Urothelium cell line (cell line): ENCODE measurements around the gene MOCOS.
"Not testable (repeated sequence)": the region's sequence is repeated elsewhere in the genome, so short reads cannot be mapped to it uniquely, and the experiment has no call there.

Experiments used
- DNase-seq: peaks from one replicate; pipeline ENCODE4 v3.0.0; 2011; ENCODE audit warnings: low spot score, mixed read lengths
- FAIRE-seq: peaks from 2 replicates; lab custom pipeline; 2011; peaks lifted over from hg19 to GRCh38; lab: Jason Lieb, UNC

MOCOS gene

DNA sequence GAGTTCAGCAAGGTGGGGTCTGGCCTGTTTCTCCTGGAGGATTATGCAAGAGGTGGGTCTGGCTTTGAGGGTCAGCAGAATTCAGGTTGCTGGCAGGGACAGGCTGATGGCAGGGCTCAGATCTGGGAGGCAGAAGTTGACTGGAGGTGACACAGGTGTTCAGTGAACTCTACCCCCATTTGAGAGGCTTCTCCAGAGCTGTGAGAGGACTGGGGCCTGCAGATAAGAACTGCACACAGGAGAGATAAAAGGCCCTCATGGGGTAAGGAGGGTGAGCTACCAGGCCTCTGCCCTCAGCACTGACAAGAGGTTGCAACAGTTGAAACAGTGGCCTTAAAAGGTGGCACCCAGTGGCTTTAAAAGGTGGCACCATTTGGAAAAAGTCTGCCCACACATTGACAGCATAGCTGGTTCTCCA lies 13.1 kb downstream of the MOCOS start:
- DNase-seq = no peak
- FAIRE-seq = no peak

GRCh38 chr18:36201765-36202164 lies 14.5 kb downstream of the MOCOS start:
- DNase-seq = no peak
- FAIRE-seq = no peak

- DNase-seq = no peak
Observed at GRCh38 chr18:36203360-36203895, 16.1 kb downstream of the MOCOS start.

DNA sequence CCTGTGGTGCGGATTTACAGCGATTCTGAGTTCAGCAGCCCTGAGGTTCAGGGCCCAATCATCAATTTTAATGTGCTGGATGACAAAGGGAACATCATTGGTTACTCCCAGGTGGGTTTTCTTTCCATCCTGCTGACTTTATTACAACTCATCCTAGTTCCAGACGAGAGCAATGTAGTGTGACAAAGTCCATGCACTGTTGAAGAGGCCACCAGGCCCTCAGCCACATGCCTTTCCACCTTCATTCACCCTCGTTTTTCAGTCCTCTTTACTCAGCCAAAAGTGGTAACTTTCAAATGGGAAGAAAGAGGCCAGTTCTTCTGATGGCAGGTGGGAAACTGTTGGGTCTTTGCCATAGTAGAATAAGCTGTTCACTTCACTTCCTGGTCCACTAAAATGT lies 17.9 kb downstream of the MOCOS start:
- FAIRE-seq (no peak), DNase-seq (no peak)

More at GRCh38 chr18:36203360-36203895, 16.1 kb downstream of the MOCOS start:
- no peak for FAIRE-seq

DNA sequence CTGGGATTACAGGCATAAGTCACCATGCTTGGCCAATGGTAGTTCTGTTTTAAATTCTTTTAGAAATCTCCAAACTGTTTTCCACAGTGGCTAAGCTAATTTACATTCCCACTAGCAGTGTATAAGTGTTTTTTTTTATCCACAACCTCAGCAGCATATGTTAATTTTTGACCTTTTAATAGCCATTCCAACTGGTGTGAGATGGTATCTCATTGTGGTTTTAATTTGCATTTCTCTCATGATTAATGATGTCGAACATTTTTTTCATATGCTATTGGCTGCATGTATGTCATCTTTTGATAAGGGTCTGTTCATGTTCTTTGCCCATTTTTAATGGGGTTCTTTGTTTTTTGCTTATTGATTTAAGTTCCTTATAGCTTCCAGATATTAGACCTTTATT lies 20.0 kb downstream of the MOCOS start:
- FAIRE-seq = no peak
- DNase-seq = no peak

GRCh38 chr18:36207969-36208368 lies 20.7 kb downstream of the MOCOS start:
- DNase-seq, FAIRE-seq: not testable (repeated sequence)

DNA sequence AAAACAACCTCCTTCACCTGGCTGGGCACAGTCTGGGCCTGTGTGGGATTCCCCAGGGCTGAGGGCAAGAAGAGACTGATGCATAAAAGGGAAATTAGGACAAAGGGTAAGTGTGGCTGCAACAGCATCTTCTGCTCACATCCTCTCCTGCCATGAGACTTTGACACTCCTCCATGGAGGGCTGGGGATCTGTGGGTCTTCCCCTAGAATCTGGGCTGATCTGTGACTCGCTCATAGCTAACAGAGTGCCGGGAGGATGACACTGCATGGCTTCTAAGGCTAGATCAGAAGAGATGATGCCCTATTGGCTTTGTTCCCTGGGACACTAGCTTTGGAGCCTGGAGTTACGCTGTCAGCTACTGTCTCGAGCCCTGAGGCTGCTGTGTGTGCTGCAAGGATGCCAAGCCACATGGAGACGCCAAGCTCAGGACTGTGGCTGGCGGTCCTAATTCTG lies 24.3 kb downstream of the MOCOS start:
- DNase-seq (no peak), FAIRE-seq (no peak)

DNA sequence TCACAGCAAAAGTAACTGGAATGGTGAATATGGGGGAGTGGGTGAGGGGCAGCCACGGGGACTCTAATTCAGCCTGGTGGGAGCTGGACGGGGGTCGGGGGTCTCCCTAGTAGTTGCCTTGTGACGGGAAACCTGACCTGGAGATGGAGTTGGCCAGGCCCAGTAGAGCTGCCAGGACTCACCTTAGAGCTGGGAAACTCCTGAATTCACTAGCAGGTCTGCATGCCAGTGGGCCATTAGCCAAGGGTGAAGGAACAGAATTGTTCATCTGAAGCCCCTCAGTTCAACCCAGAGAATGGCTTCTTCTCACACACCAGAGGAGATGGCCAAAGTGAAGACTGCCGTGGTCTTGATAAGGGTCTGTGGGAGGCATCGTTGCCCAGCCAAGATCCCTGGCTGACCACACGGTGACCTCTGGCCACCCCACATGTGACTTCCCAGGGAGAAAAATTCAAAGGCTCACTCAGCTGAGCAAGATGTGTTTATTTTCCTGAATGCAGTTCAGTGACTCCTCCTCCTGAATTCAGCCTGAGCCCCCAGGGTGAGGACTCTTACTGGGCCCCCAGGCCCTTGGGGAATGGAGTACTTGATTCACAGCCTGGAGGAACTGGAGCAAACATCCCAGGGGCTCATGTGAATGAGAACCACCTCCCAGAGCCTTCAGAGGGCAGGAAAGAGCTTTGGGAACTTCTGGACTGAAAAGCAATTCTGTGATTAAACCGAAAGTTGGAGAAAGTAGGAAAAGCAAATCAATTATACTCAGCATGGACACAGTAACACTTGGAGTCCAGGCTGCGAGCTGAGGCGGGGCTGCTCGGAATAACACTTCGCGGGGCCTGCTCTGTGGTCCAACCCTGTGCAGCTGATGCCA lies 25.2 kb downstream of the MOCOS start:
- FAIRE-seq (no peak), DNase-seq (no peak)

DNA sequence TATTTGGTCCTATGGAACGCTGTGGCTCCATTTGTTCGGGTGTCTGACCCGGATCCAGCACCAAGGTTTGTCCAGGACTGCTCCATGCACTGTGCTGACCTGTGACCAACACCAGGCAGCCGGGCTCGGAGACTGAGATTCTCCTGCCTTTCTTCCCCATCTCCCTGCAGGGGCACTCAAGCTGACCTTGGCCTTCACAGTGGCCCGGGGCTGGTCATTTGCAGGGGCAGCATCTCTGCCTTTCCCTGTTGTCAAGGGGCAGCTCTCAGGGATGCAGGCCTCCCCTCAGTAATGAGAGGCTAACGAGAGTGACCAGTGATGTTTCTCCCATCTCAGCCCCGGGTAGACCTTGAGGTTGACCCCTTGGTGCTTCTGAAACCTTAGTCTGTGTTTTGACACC lies 27.5 kb downstream of the MOCOS start:
- DNase-seq = no peak
- FAIRE-seq = no peak

DNA sequence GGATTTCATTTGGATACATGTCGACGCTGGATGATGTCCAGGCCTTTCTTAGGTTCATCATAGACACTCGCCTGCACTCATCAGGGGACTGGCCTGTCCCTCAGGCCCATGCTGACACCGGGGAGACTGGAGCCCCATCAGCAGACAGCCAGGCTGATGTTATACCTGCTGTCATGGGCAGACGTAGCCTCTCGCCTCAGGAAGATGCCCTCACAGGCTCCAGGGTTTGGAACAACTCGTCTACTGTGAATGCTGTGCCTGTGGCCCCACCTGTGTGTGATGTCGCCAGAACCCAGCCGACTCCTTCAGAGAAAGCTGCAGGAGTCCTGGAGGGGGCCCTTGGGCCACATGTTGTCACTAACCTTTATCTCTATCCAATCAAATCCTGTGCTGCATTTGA lies 28.3 kb downstream of the MOCOS start:
- no peak for FAIRE-seq
- DNase-seq = no peak

DNA sequence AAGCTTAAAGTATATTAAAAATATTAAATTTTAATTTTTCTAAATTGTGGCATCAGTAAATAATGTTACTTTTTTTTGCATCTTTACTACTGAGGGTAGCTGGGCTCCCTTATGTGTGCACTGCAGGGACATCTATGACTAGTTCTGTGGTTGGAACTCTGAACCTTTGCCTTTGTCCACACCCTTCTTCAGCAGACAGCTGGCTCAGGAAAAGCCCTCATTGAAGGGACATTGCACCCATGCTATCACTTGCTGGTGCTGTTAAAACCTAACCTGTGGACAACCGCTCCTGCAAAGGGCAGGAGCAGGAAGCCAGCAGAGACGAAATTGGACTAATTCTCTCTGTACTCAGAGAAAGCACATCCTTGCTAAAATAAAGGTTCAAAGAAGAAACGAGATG lies 30.1 kb downstream of the MOCOS start:
- FAIRE-seq (no peak), DNase-seq (no peak)

DNA sequence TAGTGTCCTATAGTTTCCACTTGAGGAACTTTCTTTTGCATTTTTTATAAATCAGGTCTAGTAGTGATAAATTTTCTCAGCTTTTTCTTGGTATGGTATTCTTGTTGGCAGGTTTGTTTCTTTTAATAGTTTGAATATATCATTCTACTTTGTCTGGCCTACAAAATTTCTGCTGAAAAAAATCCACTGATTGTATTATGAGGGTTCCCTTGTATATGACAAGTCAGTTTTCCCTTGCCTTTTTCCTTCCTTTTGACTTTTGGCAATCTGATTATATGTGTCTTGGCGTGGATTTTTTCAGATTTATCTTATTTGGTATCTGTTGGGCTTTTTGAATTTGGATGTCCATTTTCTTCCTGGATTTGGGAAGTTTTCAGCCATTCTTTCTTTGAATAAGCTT lies 41.9 kb downstream of the MOCOS start:
- DNase-seq (no peak), FAIRE-seq (no peak)

- DNase-seq, FAIRE-seq: not testable (repeated sequence)
Observed at GRCh38 chr18:36240510-36240909, 53.2 kb downstream of the MOCOS start.

DNA sequence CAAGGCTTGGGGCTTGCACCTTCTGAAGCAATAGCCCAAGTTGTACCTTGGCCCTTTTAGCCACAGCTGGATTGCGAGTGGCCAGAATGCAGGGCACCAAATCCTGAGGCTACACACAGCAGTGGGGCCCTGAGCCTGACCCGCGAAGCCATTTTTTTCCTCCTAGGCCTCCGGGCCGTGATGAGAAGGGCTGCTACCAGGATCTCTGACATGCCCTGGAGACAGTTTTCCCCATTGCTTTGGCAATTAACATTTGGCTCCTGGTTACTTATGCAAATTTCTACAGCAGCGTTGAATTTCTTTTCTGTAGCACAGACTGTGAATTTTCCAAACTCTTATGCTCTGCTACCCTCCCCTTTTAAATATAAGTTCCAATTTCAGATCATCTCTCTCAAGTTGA lies 54.5 kb downstream of the MOCOS start:
- FAIRE-seq = no peak
- no peak for DNase-seq

GRCh38 chr18:36247036-36247435 lies 59.7 kb downstream of the MOCOS start:
- DNase-seq = no peak
- FAIRE-seq = no peak

DNA sequence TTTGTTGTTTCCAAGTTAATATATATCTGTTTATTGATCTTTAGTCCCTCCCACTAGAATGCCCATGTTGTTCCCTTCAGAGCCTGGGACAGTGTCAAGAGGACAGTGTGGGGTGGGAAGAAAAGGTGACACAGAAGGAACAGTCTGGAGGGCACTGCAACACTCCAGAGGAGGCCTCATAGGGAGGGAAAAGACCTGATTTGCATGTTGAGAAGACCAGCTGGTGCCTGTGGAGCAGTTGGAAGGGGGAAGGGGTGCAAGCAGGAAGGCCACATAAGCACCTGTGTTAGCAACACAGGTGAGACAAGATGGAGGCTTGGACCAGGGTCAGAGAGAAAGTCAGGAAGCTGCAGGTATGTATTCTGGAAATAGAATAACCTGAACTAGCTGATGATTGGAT lies 62.1 kb downstream of the MOCOS start:
- no peak for DNase-seq
- no peak for FAIRE-seq

DNA sequence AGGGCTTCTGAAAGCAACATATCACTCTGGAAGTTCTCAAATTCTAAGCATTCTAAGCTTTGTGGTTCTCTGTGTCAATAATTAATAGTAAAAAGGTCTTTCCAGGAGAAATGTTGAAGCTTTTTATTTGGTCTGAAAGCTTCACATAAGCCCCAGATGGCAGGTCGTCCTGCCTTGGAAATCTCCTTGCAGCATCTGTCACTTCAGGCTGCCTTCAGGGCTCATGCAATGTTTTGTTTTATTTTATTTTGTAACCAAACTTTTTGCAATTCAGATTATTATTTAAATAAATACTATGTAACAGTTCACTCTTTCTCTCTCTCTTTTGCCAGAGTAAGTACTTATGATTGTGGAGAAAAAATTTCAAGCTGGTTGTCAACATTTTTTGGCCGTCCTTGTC lies 63.5 kb downstream of the MOCOS start:
- FAIRE-seq (no peak), DNase-seq (no peak)

- DNase-seq = no peak
Observed at GRCh38 chr18:36255072-36255698, 67.9 kb downstream of the MOCOS start.

DNA sequence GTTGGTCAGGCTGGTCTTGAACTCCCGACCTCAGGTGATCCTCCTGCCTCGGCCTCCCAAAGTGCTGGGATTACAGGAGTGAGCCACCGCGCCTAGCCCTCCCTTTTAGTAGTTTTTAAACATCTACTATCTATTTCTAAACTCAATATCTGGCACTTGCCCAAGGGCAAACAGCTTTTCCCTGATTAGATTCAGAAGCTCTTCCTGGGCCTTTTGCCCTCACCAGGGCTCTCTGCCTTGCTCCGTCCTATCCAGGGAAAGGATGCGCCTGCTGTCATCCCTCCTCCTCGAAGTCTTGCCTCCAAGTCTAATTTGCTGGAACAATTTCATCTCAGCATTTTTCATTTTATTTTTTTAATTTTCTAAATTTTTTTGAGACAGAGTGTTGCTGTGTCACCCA lies 68.8 kb downstream of the MOCOS start:
- no peak for DNase-seq

More at GRCh38 chr18:36255072-36255698, 67.9 kb downstream of the MOCOS start:
- no peak for FAIRE-seq

GRCh38 chr18:36262971-36263370 lies 75.7 kb downstream of the MOCOS start:
- no peak for FAIRE-seq
- DNase-seq = no peak

More for the DNA sequence above, 68.8 kb downstream of the MOCOS start:
- FAIRE-seq = no peak

GRCh38 chr18:36264283-36264682 lies 77.0 kb downstream of the MOCOS start:
- DNase-seq = no peak
- FAIRE-seq = no peak

DNA sequence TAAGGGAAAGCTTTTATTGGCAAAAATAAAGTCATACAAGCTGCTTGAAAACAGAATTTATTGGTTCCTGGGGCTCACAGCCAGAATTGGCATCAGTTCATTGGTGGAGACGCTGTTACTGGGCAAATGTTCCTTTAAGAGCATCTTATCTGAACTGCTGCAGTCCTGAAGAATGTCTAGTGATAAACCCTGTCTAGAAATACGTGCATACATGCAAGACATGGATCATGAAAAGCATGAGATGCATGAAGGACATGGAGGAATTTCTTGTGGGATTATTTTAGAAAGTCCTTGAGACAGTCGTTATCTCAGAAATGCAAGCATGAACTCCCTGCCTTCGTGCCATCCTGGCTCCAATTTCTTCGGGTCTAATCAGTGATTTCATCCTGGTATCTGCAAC lies 77.7 kb downstream of the MOCOS start:
- FAIRE-seq (no peak), DNase-seq (no peak)
